ENCODE measurements around the gene HS2ST1. TPM values are rescaled to one million over a fixed set of nuclear protein-coding genes. Genes with fewer than 3 reads are reported as not detected.

Gene HS2ST1
- total RNA-seq, 4 donors from 2014 or later, result 6.3 to 11.7 (median 10.3) TPM

GRCh38 chr1:87137342-87137739 is 222.9 kb downstream of the HS2ST1 start:
- Histone ChIP-seq H3K27me3 (no peaks in the 10 kb centered on the region), H3K4me1 (peaks cover 4% of the 10 kb centered on the region), H3K36me3 (no peaks in the 10 kb centered on the region), H3K27ac (no peak overlapping the region), H3K4me3 (no peak overlapping the region), H3K9me3 (no peaks in the 10 kb centered on the region)
- TF ChIP-seq EP300 (IDR thresholded peaks at IDR 0.05), result no peak
- TF ChIP-seq POLR2A (IDR thresholded peaks at IDR 0.05), result no peak
- TF ChIP-seq POLR2AphosphoS5 (IDR thresholded peaks at IDR 0.05), result no peak
- no peak for TF ChIP-seq CTCF (IDR thresholded peaks at IDR 0.05)
- no peak for DNase-seq (ENCODE audit: low spot score in 2 of 2)
- WGBS, result 69% methylated on average over 2 of the region's 2 CpGs

- Histone ChIP-seq H3K27me3 (no peaks in the 10 kb centered on the region), H3K9me3 (no peaks in the 10 kb centered on the region), H3K4me3 (no peak overlapping the region), H3K36me3 (no peaks in the 10 kb centered on the region), H3K27ac (no peak overlapping the region), H3K4me1 (no peaks in the 10 kb centered on the region)
- 93% methylated on average over 2 of the region's 2 CpGs for WGBS
- TF ChIP-seq EP300 (IDR thresholded peaks at IDR 0.05) (no peak), POLR2A (IDR thresholded peaks at IDR 0.05) (no peak), CTCF (IDR thresholded peaks at IDR 0.05) (no peak), POLR2AphosphoS5 (IDR thresholded peaks at IDR 0.05) (no peak)
- DNase-seq (ENCODE audit: low spot score in 2 of 2), result no peak
Observed at GRCh38 chr1:87140831-87141540, 226.6 kb downstream of the HS2ST1 start.

GRCh38 chr1:87141556-87141955 is 227.1 kb downstream of the HS2ST1 start:
- H3K4me3 ChIP-seq, result no peak overlapping the region
- 95% methylated on average over 8 of the region's 8 CpGs for WGBS
- TF ChIP-seq EP300 (IDR thresholded peaks at IDR 0.05) (no peak), POLR2AphosphoS5 (IDR thresholded peaks at IDR 0.05) (no peak)

GRCh38 chr1:87143413-87144135 is 229.1 kb downstream of the HS2ST1 start:
- Histone ChIP-seq H3K27me3 (no peaks in the 10 kb centered on the region), H3K4me3 (no peak overlapping the region), H3K36me3 (no peaks in the 10 kb centered on the region), H3K27ac (no peak overlapping the region), H3K4me1 (no peaks in the 10 kb centered on the region), H3K9me3 (no peaks in the 10 kb centered on the region)
- DNase-seq (ENCODE audit: low spot score in 2 of 2), result no peak
- TF ChIP-seq POLR2A (IDR thresholded peaks at IDR 0.05) (no peak), CTCF (IDR thresholded peaks at IDR 0.05) (no peak), POLR2AphosphoS5 (IDR thresholded peaks at IDR 0.05) (no peak), EP300 (IDR thresholded peaks at IDR 0.05) (no peak)
- WGBS, result 95% methylated on average over 3 of the region's 3 CpGs

More at GRCh38 chr1:87141556-87141955, 227.1 kb downstream of the HS2ST1 start:
- Histone ChIP-seq H3K36me3 (no peaks in the 10 kb centered on the region), H3K27me3 (no peaks in the 10 kb centered on the region), H3K4me1 (no peaks in the 10 kb centered on the region), H3K9me3 (no peaks in the 10 kb centered on the region), H3K27ac (no peak overlapping the region)
- DNase-seq (ENCODE audit: low spot score in 2 of 2), result no peak

- Histone ChIP-seq H3K9me3 (no peaks in the 10 kb centered on the region), H3K4me1 (peaks cover under 1% of the 10 kb centered on the region), H3K4me3 (no peak overlapping the region), H3K27ac (no peak overlapping the region), H3K27me3 (no peaks in the 10 kb centered on the region), H3K36me3 (no peaks in the 10 kb centered on the region)
- DNase-seq (ENCODE audit: low spot score in 2 of 2), result no peak
- no peak for TF ChIP-seq POLR2A (IDR thresholded peaks at IDR 0.05)
- no peak for TF ChIP-seq POLR2AphosphoS5 (IDR thresholded peaks at IDR 0.05)
- no peak for TF ChIP-seq EP300 (IDR thresholded peaks at IDR 0.05)
- no peak for TF ChIP-seq CTCF (IDR thresholded peaks at IDR 0.05)
- WGBS, result 65% methylated on average over 8 of the region's 8 CpGs
Observed at GRCh38 chr1:87144316-87144895, 230.0 kb downstream of the HS2ST1 start.
